GM21423 (cell line): Measurements from ENCODE around the gene CALHM4.
"Not testable (repeated sequence)": the region's sequence is repeated elsewhere in the genome, so short reads cannot be mapped to it uniquely, and the experiment has no call there.

Experiments
- ATAC-seq: cut with Tn5 transposase; IDR thresholded peaks from one replicate; pipeline ENCODE4 v1.9.1; 2021; ENCODE audit warnings: mild to moderate bottlenecking, moderate library complexity; ENCODE audit not compliant: unreplicated experiment

The CALHM4 gene

DNA sequence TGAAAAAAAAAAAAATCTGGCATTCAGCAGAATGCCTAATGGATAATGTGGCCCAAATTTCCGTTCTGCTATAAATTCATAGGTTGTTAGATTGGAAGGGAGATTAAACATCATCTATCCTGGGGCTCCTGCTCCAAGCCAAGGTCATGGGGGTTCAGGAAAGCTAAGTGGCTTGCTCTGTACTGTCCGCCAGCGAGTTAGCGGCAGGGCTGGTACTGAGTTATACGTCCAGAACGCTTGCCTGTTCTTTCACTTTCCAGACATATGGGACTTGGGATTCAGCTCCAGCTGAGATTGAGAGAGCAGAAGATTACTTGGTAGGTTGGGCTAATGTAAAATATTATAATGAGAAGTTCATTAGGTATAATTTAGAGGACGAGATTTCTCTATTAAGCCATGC lies 18.6 kb downstream of the CALHM4 start:
- no peak for ATAC-seq

DNA sequence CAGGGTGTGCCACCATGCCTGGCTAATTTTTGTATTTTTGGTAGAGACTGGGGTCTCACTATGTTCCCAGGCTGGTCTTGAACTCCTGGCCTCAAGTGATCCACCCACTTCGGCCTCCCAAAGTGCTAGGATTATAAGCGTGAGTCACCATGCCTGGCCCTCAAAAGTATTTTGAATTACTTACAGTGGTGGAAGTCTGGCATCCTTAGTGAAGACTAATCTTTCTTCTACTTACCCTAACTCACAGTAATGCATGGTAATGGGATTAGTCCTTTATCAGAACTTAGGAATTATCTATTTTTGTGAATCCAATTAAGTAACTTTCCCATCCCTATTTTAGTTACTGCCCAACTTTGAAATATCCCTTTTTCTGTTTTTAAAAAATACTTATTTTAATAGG lies 21.7 kb downstream of the CALHM4 start:
- no peak for ATAC-seq

DNA sequence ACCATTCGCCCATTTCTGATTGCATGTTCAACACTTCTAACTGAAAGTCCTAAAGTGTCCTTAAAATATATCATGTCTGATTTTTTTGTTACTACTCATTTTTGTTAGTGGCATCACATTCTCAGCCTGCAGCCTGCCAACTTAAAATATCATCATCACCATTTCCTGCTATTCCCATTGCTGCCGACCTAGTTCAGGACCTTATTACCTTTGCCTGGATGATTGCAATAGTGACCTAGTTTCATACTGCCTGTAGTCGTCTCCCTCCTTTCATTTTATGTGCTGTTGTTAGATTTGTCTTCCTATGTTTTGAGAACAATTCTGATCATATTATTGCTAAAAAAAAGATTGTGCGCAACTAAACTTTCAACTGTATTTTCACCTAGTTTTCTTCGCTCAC lies 23.9 kb downstream of the CALHM4 start:
- no peak for ATAC-seq

DNA sequence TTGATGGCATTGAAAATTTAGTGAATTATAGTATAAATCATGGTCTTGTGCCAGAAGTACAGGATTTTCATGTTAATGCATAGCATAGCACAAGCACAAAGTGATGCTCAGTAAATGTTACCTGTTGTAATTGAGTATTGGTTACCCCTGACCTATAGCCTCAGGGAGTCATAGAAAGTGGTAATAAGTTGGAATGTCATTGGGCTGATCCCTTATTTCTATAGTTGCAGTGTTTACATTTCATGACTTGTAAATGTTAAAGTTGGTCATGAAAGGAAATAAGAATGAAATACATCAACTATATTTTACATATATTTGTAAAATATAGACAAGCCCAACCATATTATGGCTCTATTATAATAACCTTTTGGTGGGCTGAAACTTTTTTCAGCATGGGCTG lies 24.8 kb downstream of the CALHM4 start:
- no peak for ATAC-seq

DNA sequence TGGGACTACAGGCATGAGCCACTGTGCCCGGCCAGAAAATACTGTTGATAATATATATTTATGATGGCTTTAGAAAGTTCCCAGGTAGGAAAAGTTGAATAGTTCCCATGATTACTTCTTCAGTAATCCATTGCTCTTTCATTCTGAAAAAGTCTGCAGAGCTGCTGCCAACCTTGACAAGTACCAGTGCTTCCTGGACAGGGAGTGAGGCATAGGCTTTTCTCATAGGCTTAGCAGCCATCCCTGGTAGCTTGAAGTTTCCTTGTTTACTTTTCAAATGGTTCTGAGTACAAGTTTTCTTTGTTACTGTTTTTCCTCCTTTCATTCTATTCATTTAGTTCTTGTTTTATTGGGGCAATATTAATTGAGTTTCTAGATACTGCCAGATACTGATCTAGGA lies 25.6 kb downstream of the CALHM4 start:
- no peak for ATAC-seq

DNA sequence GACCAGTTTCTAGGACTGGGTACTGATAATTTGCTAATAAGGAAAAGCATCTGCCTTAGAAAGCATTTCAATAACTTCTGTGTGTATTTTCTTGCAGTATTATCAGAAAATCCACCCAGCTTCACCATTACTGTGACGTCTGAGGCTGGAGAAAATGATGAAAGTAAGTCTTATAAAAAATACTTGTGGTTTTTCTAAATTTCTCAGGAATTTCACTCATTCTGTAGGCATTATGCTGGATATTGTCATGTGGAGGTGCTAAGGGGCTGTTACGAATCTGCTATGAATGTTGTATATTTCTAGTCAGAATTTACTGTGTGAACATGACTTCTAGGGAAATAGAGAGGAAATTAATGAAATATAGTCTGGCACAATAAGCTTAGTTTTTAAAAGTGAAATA lies 26.6 kb downstream of the CALHM4 start:
- no peak for ATAC-seq

DNA sequence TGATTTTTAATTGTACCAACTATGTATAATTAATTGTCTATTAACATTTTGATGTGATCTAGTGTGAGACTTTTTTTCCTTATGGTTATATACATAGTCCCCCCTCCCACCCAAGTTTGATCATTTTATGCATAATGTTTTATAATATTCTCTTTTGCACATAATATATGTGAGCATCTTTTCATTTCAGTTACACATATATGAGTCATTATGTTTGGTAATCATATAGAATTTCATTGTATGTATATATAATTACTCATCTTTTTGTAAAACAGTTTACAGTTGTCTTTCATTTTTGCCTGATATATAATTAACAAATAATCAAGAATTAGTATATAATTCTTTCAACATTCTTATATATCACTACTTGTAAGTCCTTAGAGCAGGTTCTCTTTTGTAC lies 32.7 kb downstream of the CALHM4 start:
- no peak for ATAC-seq

DNA sequence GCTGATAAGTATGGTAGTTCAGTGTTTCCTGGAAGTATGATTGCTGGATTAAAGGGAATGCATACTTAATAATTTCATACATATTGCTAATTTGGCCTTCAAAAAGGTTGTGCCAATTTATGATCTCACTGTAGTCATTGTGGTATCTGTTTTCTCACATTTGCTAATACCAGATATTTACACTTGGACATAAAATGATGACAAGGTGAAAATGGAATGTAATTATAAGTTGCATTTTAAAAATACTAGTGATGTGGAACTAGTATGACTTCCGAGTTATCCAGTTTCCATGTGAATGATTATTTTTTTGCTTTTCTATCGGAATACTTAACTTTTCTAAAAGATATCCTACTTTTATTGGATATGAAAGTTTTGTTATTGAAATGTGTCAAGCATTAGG lies 33.2 kb downstream of the CALHM4 start:
- ATAC-seq = no peak

DNA sequence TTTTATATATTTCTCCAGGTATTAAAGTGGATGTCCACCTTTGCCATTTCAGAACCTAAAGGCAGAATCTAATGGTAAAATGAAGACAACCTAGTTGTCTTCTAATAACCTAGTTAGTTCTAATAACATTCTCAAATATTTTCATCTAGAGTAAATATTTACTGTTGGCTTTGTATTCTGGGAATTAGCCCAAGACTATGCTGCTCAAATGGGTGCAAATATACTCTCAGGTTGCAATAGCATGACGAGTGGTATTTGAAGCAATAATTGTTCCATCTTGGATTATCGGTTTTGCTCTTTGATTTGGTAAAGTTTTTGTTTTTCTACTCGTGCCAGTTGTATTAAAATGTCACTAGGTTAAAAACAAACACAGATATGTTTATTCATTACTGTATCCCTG lies 41.7 kb downstream of the CALHM4 start:
- ATAC-seq = no peak

DNA sequence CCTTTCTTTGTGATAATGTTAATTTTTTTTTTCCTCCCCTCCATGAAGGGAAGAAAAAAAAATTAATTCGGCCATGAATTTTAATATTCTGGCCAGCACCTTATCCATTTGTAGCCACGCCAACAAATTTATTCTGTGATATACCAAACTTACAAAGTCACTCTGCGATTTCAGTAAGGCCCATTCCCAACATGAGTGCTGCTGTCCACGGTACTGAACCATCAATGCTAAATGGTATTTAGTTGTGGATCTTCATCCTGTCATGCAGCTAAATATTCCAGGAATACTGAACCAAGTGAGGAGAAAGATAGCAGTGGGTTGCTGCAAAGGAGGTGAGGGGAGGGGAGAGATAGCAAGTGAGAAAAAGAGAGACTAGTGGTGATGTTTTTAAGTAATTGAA lies 43.3 kb downstream of the CALHM4 start:
- ATAC-seq = no peak

DNA sequence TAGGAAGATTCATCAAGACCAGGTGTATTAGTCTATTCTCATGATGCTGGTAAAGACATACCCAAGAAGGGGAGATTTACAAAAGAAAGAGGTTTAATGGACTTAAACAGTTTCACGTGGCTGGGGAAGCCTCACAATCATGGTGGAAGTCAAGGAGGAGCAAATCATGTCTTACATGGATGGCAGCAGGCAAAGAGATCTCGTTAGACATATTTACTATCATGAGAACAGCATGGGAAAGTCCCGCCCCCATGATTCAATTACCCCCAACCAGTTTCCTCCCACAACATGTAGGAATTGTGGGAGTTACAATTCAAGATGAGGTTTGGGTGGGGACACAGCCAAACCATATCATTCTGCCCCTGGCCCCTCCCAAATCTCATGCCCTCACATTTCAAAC lies 50.4 kb downstream of the CALHM4 start:
- ATAC-seq = not testable (repeated sequence)

DNA sequence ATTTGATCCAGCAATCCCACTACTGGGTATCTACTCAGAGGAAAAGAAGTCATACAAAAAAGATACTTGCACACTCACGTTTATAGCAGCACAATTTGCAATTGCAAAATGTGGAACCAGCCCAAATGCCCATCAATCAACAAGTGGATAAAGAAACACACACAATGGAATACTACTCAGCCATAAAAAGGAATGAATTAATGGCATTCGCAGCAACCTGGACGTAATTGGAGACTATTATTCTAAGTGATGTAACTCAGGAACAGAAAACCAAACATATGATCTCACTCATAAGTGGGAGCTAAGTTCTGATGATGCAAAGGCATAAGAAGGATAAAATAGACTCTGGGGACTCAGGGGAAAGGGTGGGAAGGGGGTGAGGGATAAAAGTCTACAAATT lies 51.3 kb downstream of the CALHM4 start:
- ATAC-seq = not testable (repeated sequence)

DNA sequence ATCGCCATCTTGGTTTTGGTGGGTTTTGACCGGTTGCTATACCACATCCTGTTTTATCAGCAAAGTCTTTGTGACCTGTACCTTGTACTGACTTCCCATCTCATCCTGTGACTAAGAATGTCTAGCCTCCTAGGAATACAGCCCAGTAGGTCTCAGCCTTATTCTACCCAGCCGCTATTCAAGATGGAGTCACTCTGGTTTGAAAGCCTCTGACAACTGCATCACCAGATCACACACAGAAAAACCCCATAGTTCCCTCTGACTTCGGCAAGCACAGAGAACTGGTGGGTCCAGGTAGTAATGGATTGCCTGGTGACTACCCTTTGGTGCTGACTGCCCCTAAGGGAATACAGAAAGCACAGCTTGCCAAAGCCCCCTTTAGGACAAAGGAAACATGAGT lies 52.4 kb downstream of the CALHM4 start:
- ATAC-seq = no peak
